Spleen (tissue), 7 donors: ENCODE measurements around the gene RARA.

Source experiments
- CTCF ChIP-seq, 11 experiments: fragments of 200-600 bp in 7 of 11; fragments of 450-650 bp in 4 of 11; sonication (generic) in 4 of 11; IDR thresholded peaks in 8 of 11; conservative IDR thresholded peaks in 3 of 11; 1 replicate in 7 of 11; 2 replicates in 4 of 11; pipeline versions ENCODE4 v1.4.0 to v1.8.0; 2016 to 2021; ENCODE audit warnings: antibody characterized with exemption in 11 of 11, inconsistent platforms in 4 of 11, mild to moderate bottlenecking in 1 of 11
- POLR2AphosphoS5 ChIP-seq, 3 donors: sonication (generic); formaldehyde crosslinking; IDR thresholded peaks; one replicate each; pipeline ENCODE4 v1.5.1; 2017; ENCODE audit warnings: antibody characterized with exemption in 3 of 3
- donor health status: DM: no; HTN: no; CAD: no; lungs with moderate emphysema.
- donor health status: DM: no; HTN: no; CAD: no.
- donor health status: DM: no; HTN: no; CAD: no.

GRCh38 chr17:40309949-40310510 is 1.1 kb downstream of the RARA start:
- TF ChIP-seq CTCF (IDR thresholded peaks at IDR 0.05 in 8 of 11, conservative IDR thresholded peaks at IDR 0.05 in 3 of 11) = no peak
- no peak for TF ChIP-seq POLR2AphosphoS5 (IDR thresholded peaks at IDR 0.05)
